SK-N-SH treated with all-trans-retinoic acid at 6 μM for 48 hours (cell line): ENCODE results near the gene GVQW3.

Source experiments
- ARNTL ChIP-seq: fragments of 450-650 bp; formaldehyde crosslinking; IDR thresholded peaks from 2 replicates; pipeline ENCODE4 v1.5.0; 2020; ENCODE audit warnings: low read depth, mild to moderate bottlenecking, moderate library complexity, borderline replicate concordance
- BACH2 ChIP-seq: fragments of 250-450 bp; sonication (Bioruptor Pico); IDR thresholded peaks from 2 replicates; pipeline ENCODE4 v1.9.0; 2021; ENCODE audit warnings: mild to moderate bottlenecking, borderline replicate concordance
- CSRNP3 ChIP-seq: fragments of 250-450 bp; sonication (Bioruptor Pico); IDR thresholded peaks from 2 replicates; pipeline ENCODE4 v1.5.1; 2021; ENCODE audit warnings: mild to moderate bottlenecking, moderate library complexity
- ZC3H10 ChIP-seq: fragments of 250-450 bp; sonication (Bioruptor Pico); IDR thresholded peaks from 2 replicates; pipeline ENCODE4 v1.5.1; 2021; ENCODE audit warnings: mild to moderate bottlenecking, moderate library complexity
- ZFP30 ChIP-seq: fragments of 450-650 bp; formaldehyde crosslinking; IDR thresholded peaks from 2 replicates; pipeline ENCODE4 v1.5.0; 2022; ENCODE audit warnings: mild to moderate bottlenecking, moderate library complexity
- ZNF565 ChIP-seq: fragments of 450-650 bp; formaldehyde crosslinking; conservative IDR thresholded peaks from 2 replicates; pipeline ENCODE4 v1.5.0; 2020; ENCODE audit warnings: low read depth, mild to moderate bottlenecking, moderate library complexity
- TF ChIP-seq, protein P1 (sequence below): fragments of 250-450 bp; sonication (Bioruptor Pico); IDR thresholded peaks from 2 replicates; pipeline ENCODE4 v1.5.1; 2020; ENCODE audit warnings: low read depth, mild to moderate bottlenecking, moderate library complexity

GRCh38 chr11:76443268-76443980, 62.3 kb downstream of the GVQW3 start:
- TF ChIP-seq ZNF565 (CRISPR knock-in tag), result no peak
- no peak for TF ChIP-seq BACH2 (CRISPR knock-in tag)
- TF ChIP-seq ZFP30, result no peak
- no peak for TF ChIP-seq ARNTL (CRISPR knock-in tag)
- TF ChIP-seq ZC3H10 (CRISPR knock-in tag), result no peak
- TF ChIP-seq, protein P1, sequence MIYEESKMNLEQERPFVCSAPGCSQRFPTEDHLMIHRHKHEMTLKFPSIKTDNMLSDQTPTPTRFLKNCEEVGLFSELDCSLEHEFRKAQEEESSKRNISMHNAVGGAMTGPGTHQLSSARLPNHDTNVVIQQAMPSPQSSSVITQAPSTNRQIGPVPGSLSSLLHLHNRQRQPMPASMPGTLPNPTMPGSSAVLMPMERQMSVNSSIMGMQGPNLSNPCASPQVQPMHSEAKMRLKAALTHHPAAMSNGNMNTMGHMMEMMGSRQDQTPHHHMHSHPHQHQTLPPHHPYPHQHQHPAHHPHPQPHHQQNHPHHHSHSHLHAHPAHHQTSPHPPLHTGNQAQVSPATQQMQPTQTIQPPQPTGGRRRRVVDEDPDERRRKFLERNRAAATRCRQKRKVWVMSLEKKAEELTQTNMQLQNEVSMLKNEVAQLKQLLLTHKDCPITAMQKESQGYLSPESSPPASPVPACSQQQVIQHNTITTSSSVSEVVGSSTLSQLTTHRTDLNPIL (CRISPR knock-in tag), result no peak
- no peak for TF ChIP-seq CSRNP3
